HG03135 (cell line): ENCODE results near the gene SPNS3.

Experiments
- ATAC-seq: cut with Tn5 transposase; IDR thresholded peaks from one replicate; pipeline ENCODE4 v1.9.1; 2021; ENCODE audit warnings: mild to moderate bottlenecking, moderate library complexity; ENCODE audit not compliant: unreplicated experiment

Gene SPNS3

DNA sequence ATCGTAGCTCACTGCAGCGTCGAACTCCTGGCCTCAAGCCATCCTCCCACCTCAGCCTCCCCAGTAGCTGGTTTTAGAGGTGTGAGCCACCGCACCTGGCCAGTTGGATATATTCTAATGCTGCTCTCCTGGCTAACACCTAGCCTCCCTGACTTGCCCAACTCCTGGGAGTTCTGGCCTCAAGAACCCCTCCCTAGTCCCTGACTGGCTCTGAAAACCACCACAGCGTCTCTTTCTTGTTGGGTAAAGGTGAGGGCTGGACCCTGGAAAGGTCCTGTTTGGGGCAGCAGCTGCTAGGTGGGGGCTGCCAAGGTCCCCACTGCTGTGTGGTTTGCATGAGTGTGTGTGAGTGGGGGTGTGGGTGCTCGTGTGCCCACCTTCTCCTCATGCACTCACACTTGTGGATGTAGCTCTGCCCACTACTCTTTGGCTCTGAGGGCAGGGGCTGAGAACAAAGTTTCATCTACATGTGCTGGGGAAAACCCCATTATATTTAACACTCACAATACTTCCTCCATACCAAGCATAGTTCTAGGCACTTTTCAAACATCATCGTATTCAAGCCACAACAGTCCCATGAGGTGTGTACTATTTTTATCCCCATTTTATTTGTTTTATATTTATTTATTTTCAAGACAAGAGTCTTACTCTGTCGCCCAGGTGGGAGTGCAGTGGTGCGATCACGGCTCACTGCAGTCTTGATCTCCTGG is 7.1 kb upstream of the SPNS3 start:
- ATAC-seq: no peak

GRCh38 chr17:4427505-4427904 is 6.2 kb upstream of the SPNS3 start:
- ATAC-seq: no peak

DNA sequence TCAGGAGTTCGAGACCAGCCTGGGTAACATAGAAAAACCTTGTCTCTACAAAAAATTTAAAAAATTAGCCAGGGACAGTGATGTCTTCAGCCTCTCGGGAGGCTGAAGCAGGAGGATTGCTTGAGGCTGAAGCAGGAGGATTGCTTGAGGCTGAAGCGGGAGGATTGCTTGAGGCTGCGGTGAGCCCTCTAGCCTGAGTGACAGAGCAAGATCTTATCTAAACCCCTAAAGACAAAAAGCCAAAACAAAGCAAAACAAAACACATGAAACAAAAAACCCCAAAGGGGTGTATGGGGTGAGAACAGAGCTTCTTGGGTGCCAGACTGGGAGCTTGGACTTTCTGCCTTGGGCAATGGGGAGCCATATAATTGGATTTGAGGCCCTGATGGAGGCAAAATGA is 2.6 kb downstream of the SPNS3 start:
- no peak for ATAC-seq

DNA sequence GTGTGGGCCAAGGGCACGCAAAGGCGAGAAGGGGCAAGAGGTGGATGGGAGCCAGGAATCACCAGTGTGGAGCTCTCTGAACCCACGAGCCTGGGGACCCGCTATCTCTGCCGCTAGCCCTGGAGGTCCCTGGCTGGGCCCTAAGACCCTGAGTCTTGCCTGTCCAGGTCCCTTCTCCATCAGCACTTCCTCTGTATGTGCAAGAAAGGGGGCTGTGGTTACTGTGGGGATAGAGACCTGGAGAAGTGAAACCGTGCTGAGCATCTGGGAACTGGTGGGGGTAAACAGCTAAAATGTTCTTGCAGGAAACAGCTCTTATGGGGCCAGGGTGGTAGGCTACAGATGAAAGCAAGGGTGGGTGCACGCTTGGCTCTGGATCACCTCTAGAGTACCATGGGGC is 3.1 kb downstream of the SPNS3 start:
- ATAC-seq: no peak

GRCh38 chr17:4438162-4438944 is 4.6 kb downstream of the SPNS3 start:
- no peak for ATAC-seq

DNA sequence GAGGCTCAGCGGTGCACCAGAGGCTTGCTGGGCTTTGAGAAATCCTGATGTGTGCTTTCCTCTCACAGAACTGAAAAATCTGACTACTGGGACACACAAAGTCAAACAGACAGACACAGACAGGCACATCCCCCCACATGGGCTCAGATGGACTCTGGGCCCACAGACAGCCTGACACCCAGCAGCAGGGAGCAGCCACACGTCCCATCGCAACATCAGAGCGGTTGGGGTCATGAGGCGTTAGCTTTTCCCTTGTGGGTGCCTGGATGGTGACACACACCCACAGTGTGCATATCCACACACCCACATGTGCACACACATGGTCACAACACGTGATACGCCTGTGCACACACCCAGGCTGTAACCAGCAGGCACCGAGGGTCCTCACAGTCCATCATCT is 6.3 kb downstream of the SPNS3 start:
- no peak for ATAC-seq

- ATAC-seq: no peak
These were observed 7.2 kb downstream of the SPNS3 start for GRCh38 chr17:4440690-4441686.

DNA sequence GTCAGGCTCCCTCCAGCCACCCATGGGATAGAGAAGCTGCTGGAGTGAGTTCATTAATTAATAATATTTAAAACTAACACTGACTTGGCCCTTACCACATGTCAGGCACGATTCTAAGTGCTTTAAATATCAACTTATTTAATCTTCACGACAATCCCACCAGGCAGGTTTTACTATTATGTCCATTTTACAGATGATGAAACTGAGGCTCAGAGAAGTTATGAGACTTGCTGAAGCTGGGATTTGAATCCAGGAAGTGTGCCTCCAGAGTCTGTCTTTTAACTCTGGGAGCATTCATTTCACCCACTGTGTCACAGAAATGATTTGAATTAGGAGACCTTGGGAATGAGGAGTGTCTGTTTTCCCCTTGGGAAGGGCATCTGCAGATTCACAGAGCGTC is 8.8 kb downstream of the SPNS3 start:
- no peak for ATAC-seq

DNA sequence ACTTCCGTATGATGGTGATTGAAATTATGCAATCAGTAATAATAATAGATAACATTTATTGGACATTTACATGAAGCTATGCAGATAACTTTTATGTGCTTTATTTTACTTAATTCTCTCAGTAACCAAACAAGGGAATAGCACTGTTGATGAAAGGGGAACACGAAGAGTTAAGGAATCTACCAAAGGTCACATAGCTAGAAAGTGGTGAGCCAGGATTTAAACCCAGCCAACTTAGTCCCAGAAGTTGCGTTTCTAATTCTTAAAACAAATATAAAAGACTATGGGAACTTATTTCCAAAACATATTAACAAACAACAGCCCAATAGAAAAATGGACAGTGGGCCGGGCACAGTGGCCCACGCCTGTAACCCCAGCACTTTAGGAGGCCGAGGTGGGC is 9.7 kb downstream of the SPNS3 start:
- ATAC-seq: no peak

- no peak for ATAC-seq
These were observed 11.2 kb downstream of the SPNS3 start for GRCh38 chr17:4444782-4445473.

DNA sequence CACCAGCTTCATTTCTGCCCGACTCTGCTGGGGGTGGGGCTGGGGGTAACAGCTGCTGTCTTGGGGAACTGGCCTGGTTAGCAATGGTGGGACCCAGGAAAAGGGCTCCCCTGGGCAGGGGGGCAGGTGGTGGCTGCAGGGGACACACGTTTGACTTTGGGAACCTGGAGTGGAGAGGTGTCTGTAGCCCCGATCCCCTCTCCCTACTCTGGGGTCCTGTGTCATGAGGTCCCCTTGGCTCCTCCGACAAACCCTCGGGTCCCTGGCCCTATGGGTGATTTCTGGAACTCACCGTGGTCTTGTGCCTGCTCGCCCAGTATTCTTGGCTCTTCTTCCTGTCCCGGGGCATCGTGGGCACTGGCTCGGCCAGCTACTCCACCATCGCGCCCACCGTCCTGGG is 12.0 kb downstream of the SPNS3 start:
- no peak for ATAC-seq

GRCh38 chr17:4446326-4447071 is 12.8 kb downstream of the SPNS3 start:
- no peak for ATAC-seq

DNA sequence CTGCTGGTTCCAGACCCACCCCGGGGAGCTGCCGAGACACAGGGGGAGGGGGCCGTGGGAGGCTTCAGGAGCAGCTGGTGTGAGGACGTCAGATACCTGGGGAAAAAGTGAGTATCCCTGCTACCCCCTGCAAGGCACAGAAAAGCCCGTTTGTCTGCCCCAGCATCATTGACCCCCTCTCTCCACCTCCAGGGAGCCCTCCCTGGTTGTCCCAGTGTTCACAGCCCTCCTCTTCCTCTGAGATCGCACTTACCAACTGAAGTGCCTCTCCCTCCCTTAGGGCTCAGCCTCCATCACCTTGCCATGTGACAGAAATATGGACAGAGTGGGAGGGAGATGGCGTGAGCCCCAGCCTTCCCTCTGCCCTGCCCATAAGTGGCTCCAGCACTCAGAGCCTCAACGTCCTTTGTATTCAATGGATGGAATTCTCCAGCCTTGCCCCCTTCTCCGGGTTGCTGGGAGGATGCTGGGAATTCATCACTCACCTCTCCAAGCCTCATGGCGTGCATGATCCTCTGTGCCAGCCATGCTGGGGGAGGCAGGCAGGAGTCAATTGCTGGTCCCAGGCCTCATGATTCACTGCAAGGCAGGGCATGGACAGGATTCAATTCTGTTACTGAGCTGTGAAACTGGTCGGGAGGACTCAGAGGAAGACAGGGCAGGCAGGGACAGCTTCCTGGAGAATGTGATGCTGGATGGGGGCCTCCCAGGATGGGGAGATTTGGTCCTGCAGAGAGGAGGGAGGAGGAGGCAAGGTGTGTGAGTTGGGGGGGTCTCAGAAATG is 14.6 kb downstream of the SPNS3 start:
- ATAC-seq: no peak

DNA sequence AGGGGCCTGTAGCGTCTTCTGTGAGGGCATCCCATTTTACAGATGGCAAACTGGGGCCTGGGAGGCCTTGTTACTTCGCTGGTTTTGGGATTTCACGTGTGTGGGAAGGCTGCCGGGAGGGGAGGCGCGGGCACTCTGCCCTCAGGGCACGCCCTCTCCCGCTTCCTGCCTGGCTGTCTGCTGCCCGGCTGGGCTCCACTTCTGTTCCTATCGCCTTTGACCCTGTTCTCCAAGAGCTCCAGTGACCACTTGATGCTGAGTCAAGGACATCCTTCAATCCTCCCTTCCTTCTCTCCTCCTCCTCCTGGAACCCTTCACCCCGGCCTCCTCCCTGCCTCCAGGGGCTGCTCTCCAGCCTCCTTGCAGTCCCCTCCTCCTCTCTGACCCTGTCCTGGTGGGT is 16.0 kb downstream of the SPNS3 start:
- no peak for ATAC-seq

- ATAC-seq: no peak
These were observed 17.1 kb downstream of the SPNS3 start for GRCh38 chr17:4450710-4451316.

GRCh38 chr17:4453812-4454591 is 20.3 kb downstream of the SPNS3 start:
- no peak for ATAC-seq

- no peak for ATAC-seq
These were observed 26.9 kb downstream of the SPNS3 start for GRCh38 chr17:4460661-4461060.
